GM19035 (cell line): ENCODE data around the gene GARNL3.

Source experiments
- ATAC-seq: cut with Tn5 transposase; IDR thresholded peaks from one replicate; pipeline ENCODE4 v1.9.1; 2021; ENCODE audit not compliant: unreplicated experiment

The GARNL3 gene

GRCh38 chr9:127370672-127371648 is 106.4 kb downstream of the GARNL3 start:
- no peak for ATAC-seq

- no peak for ATAC-seq
Observed at GRCh38 chr9:127380479-127380878, 115.9 kb downstream of the GARNL3 start.

GRCh38 chr9:127382541-127382940 is 118.0 kb downstream of the GARNL3 start:
- ATAC-seq: no peak

GRCh38 chr9:127384016-127384730 is 119.6 kb downstream of the GARNL3 start:
- ATAC-seq: no peak

GRCh38 chr9:127384901-127385300 is 120.3 kb downstream of the GARNL3 start:
- no peak for ATAC-seq

- ATAC-seq: no peak
Observed at GRCh38 chr9:127386249-127386648, 121.7 kb downstream of the GARNL3 start.

- ATAC-seq: no peak
Observed at GRCh38 chr9:127386981-127387380, 122.4 kb downstream of the GARNL3 start.

GRCh38 chr9:127388037-127388855 is 123.7 kb downstream of the GARNL3 start:
- peak; percentile 85 for ATAC-seq

GRCh38 chr9:127388856-127389238 is 124.3 kb downstream of the GARNL3 start:
- ATAC-seq: peak; percentile 8

- ATAC-seq: no peak
Observed at GRCh38 chr9:127389381-127390247, 125.0 kb downstream of the GARNL3 start.

- no peak for ATAC-seq
Observed at GRCh38 chr9:127390248-127390545, 125.6 kb downstream of the GARNL3 start.

- no peak for ATAC-seq
Observed at GRCh38 chr9:127390563-127390962, 126.0 kb downstream of the GARNL3 start.

- no peak for ATAC-seq
Observed at GRCh38 chr9:127392166-127392565, 127.6 kb downstream of the GARNL3 start.

- ATAC-seq: no peak
Observed at GRCh38 chr9:127392976-127393375, 128.4 kb downstream of the GARNL3 start.

- ATAC-seq: no peak
Observed at GRCh38 chr9:127393645-127394044, 129.1 kb downstream of the GARNL3 start.

- ATAC-seq: no peak
Observed at GRCh38 chr9:127395497-127396252, 131.1 kb downstream of the GARNL3 start.

- ATAC-seq: no peak
Observed at GRCh38 chr9:127396253-127396807, 131.8 kb downstream of the GARNL3 start.

GRCh38 chr9:127396808-127397645 is 132.5 kb downstream of the GARNL3 start, which contains the start of gene SLC2A8:
TSS of gene SLC2A8 (plus strand) at chr9:127397169. CDS start at chr9:127397231, 62 bp downstream.
- peak; percentile 93 for ATAC-seq
